GM12891 (cell line): ENCODE results near the gene RAB7A.

ENCODE experiments used
- DNase-seq: peaks from one replicate; pipeline ENCODE4 v3.0.0; 2011; ENCODE audit warnings: low spot score; ENCODE audit not compliant: insufficient read length
- FAIRE-seq: peaks from 2 replicates; lab custom pipeline; 2011; peaks lifted over from hg19 to GRCh38; lab: Jason Lieb, UNC
- PAX5 ChIP-seq: IDR thresholded peaks from 2 replicates; pipeline ENCODE4 v1.6.1; 2011; ENCODE audit warnings: low read length, moderate library complexity, mild to moderate bottlenecking; ENCODE audit not compliant: insufficient read depth, severe bottlenecking
- POLR2A ChIP-seq: IDR thresholded peaks from 2 replicates; pipeline ENCODE4 v1.6.1; 2011; ENCODE audit warnings: low read depth, low read length, control low read depth
- POLR2AphosphoS5 ChIP-seq: IDR thresholded peaks from 2 replicates; pipeline ENCODE4 v1.6.1; 2011; ENCODE audit warnings: low read depth, low read length, control low read depth
- POU2F2 ChIP-seq: IDR thresholded peaks from 2 replicates; pipeline ENCODE4 v1.6.1; 2011; ENCODE audit warnings: low read depth, mild to moderate bottlenecking, control low read depth, low read length, moderate library complexity
- SPI1 ChIP-seq: IDR thresholded peaks from 2 replicates; pipeline ENCODE4 v1.6.1; 2011; ENCODE audit warnings: low read depth, low read length, control low read depth
- TAF1 ChIP-seq: IDR thresholded peaks from 2 replicates; pipeline ENCODE4 v1.6.1; 2011; ENCODE audit warnings: low read depth, low read length, control low read depth

The RAB7A gene

DNA sequence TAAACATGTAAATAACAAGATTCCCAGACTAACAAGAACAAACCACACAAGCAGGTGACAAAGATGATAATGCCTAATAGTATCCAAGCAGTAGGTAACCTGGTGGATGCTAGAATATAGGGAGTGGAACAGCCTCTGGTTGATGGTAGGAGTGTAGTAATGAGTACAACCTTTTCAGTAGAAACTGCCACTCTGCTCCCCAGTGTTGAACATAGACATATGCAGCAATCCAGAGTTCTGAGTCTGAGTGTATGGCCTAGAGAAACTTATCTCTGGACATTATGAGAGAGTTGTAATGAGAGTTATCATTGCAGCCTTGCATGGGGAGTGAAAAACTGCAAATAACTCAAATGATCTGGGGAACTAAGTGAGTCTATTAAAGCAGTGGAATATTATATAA lies 77.3 kb downstream of the RAB7A start:
- TF ChIP-seq SPI1, result no peak
- TF ChIP-seq TAF1, result no peak
- TF ChIP-seq POU2F2, result no peak
- TF ChIP-seq POLR2AphosphoS5, result no peak
- TF ChIP-seq POLR2A, result no peak
- no peak for TF ChIP-seq PAX5
- no peak for DNase-seq
- no peak for FAIRE-seq

DNA sequence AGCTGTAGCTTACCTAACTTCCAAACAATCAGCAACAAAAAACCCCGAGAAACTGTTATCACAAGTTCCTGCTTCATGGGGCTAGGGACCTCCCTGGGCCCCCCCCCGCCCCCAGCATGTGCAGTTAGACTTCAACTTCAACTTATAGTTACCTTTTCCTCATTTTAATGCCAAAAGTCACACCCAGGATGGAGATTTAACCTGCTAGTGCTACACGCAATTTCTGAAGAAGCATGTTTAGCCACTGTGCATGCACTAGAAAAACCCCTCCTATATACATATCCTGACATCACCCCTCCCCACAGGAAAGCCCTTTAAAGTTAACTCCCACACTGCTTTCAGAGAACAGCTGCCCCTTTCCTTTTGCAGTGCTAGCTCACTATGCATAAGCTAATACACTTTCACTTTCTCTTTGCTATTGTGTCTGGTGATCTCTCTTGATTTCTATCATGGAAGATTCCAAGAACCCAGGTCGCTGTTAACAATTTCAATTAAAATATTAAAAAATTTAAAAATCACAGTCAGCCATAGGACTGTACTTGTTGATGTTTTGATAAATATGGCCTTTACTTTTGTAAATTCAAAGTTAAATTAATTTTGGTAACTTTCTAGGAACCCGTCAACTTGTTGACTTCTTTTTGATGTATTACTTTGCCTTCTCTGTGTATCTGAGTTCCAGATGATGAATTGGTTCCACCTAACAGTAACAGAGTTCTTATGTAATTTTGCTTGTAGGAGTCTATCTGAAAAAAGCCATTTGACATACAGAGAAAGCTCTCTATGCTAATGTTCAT lies 78.2 kb downstream of the RAB7A start:
- peak; percentile 91 for FAIRE-seq
- DNase-seq, result peak; percentile 52
- TF ChIP-seq PAX5, result no peak
- no peak for TF ChIP-seq TAF1
- no peak for TF ChIP-seq POLR2AphosphoS5
- no peak for TF ChIP-seq POLR2A
- TF ChIP-seq POU2F2, result peak; percentile 95

DNA sequence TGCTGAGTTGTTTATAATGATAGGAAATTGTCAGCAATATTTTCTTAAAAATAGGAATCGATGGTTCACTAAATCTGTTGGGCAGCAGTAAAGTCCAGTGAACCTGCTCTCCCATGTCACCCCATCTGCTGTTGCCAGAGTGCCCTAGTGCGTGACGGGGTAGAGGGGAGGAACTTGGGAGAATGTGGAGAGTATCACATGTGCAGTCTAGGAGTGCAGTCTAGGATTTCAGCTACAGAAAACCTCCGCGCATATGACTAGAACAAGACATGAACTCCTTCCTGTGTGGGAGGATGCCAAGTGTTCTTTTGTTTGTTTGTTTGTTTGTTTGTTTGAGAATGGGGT lies 78.8 kb downstream of the RAB7A start:
- TF ChIP-seq SPI1, result no peak
- TF ChIP-seq POU2F2, result no peak
- TF ChIP-seq POLR2A, result no peak
- no peak for TF ChIP-seq PAX5
- TF ChIP-seq TAF1, result no peak
- no peak for TF ChIP-seq POLR2AphosphoS5
- no peak for FAIRE-seq
- no peak for DNase-seq

DNA sequence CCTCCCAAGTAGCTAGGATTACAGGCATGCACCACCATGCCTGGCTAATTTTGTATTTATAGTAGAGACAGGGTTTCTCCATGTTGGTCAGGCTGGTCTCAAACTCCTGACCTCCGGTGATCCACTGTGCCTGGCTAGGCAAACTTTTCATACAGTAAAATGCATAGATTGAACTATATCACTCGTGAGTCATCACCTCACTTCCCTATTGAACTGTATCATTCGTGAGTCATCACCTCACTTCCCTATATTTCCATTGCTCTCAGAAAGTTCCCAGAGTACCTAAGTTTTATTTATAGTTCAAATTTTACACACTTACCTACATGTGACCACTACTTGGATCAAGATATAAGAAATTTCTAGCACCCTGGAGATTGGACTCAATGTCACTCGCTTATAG lies 79.8 kb downstream of the RAB7A start:
- TF ChIP-seq TAF1, result no peak
- TF ChIP-seq SPI1, result peak; percentile 80
- no peak for FAIRE-seq
- no peak for DNase-seq

DNA sequence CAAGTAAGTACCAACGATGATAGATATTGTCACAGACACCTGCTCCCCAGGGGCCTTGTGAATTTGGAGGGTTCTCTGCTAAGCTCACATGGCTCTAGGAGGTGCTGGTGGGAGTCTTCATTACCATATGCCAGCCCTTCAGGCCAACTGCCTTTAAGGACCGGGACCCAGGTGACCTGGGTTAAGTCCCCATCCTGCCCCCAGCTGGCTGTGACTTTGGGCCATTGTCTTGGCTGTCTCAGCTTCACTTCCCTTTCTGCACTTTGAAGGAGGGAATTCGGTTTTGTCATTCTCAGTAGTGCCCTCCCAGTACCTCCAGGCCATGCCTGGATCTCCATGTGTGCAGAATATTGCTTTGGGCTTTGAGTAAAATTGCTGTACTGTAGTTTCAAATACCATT lies 80.6 kb downstream of the RAB7A start:
- no peak for FAIRE-seq
- DNase-seq, result no peak
- no peak for TF ChIP-seq POLR2A
- no peak for TF ChIP-seq POLR2AphosphoS5
- TF ChIP-seq PAX5, result no peak
- no peak for TF ChIP-seq POU2F2
- TF ChIP-seq TAF1, result no peak
- TF ChIP-seq SPI1, result peak; percentile 76

DNA sequence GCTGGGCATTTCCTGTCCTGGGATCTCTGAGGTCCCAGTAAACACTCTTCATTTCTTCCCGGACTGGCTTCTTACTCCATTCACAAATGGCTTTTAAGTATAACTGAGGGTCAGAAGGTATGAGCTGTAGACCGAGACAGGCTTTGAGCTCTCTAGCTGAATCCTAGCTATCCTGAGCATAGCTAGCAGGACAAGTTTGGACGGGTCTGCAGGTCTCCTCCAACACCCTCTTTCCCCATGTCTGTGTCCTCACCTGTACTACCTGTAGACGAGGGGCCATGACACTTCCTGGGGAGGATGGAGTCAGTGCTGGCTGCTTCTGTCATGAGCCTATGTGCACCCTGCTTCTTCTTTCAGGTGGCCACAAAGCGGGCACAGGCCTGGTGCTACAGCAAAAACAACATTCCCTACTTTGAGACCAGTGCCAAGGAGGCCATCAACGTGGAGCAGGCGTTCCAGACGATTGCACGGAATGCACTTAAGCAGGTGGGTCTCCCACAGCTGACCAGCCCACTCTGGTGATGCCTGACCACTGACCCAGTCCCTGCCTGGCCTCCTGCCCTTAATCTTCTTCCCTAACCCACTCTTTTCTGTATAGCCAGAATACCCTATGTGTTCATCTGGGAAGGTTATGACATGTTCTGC lies 81.3 kb downstream of the RAB7A start:
- DNase-seq, result no peak
- TF ChIP-seq TAF1, result no peak
- no peak for TF ChIP-seq POLR2A
- TF ChIP-seq POU2F2, result no peak
- no peak for TF ChIP-seq SPI1
- TF ChIP-seq PAX5, result no peak
- no peak for FAIRE-seq

DNA sequence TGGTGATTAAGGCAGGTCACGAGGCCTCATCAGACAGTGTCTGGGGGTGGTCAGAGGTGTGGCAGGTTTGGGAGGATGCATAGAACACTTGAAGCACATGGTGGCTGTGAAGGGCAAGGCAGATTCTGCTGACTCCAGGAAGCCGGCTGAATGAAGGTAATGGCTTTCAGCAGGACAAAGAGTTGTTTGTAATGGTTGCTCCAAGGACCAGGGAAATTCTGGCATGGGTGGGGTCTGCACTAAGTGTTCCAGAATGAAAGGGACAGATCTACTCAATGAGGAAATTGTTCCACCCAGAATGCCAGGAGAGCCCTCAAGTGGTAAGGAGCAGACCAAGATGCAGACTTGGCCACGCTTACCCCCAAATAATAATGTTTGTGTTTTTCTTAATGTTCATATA lies 82.7 kb downstream of the RAB7A start:
- no peak for DNase-seq
- TF ChIP-seq POU2F2, result no peak
- TF ChIP-seq POLR2AphosphoS5, result no peak
- no peak for TF ChIP-seq SPI1
- no peak for TF ChIP-seq TAF1
- TF ChIP-seq PAX5, result no peak
- no peak for TF ChIP-seq POLR2A
- FAIRE-seq, result no peak

DNA sequence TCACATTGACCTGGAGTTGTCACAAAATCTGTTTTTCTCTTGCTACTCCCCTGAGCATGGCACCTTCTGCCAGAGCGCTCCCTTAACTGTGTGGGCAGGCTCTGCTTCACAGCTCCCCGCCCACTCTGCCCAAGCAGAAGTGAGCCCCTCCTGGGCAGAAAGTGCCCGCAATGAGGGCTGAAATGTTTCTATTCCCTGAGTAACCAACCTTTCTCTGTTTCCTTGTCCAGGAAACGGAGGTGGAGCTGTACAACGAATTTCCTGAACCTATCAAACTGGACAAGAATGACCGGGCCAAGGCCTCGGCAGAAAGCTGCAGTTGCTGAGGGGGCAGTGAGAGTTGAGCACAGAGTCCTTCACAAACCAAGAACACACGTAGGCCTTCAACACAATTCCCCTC lies 87.1 kb downstream of the RAB7A start:
- TF ChIP-seq POLR2AphosphoS5 (no peak), POLR2A (no peak)
- DNase-seq, result no peak
- no peak for FAIRE-seq

DNA sequence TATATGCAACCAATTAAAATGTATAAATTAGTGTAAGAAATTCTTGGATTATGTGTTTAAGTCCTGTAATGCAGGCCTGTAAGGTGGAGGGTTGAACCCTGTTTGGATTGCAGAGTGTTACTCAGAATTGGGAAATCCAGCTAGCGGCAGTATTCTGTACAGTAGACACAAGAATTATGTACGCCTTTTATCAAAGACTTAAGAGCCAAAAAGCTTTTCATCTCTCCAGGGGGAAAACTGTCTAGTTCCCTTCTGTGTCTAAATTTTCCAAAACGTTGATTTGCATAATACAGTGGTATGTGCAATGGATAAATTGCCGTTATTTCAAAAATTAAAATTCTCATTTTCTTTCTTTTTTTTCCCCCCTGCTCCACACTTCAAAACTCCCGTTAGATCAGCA lies 88.1 kb downstream of the RAB7A start:
- FAIRE-seq (no peak), DNase-seq (no peak)
- TF ChIP-seq POLR2AphosphoS5 (no peak), SPI1 (no peak), POU2F2 (no peak), PAX5 (no peak), TAF1 (no peak), POLR2A (no peak)
